SU-DHL-6 (cell line): ENCODE data around the gene RECQL5.

ENCODE experiments used
- H2AFZ ChIP-seq: fragments of 200-600 bp; sonication (generic); 2 replicates; pipeline ENCODE4 v1.6.1; 2014; ENCODE audit warnings: low read depth, mild to moderate bottlenecking, moderate library complexity, mixed read lengths, antibody characterized with exemption, low read length; ENCODE audit not compliant: severe bottlenecking
- H3F3A ChIP-seq: fragments of 200-600 bp; shearing (Covaris generic); 2 replicates; pipeline ENCODE4 v1.6.0; 2016; ENCODE audit warnings: antibody characterized with exemption, mild to moderate bottlenecking; ENCODE audit not compliant: insufficient read depth
- H3K27ac ChIP-seq: fragments of 200-600 bp; sonication (generic); 2 replicates; pipeline ENCODE4 v1.5.1; 2016; ENCODE audit warnings: low read depth, mild to moderate bottlenecking, low read length, moderate library complexity, mixed read lengths
- H3K27me3 ChIP-seq: fragments of 200-600 bp; sonication (generic), shearing (Covaris generic); 2 replicates; pipeline ENCODE4 v1.6.0; 2014; ENCODE audit warnings: mild to moderate bottlenecking, low read length
- H3K36me3 ChIP-seq: fragments of 200-600 bp; sonication (generic); 2 replicates; pipeline ENCODE4 v1.6.1; 2014; ENCODE audit warnings: mild to moderate bottlenecking, low read length, mixed read lengths
- H3K4me2 ChIP-seq: fragments of 300-600, 200-600 bp; shearing (Covaris generic), sonication (generic); 2 replicates; pipeline ENCODE4 v1.6.0; 2014; ENCODE audit warnings: low read length, low read depth, mild to moderate bottlenecking; ENCODE audit not compliant: poor library complexity, severe bottlenecking
- H3K4me3 ChIP-seq: fragments of 200-600 bp; sonication (generic); 2 replicates; pipeline ENCODE4 v1.5.1; 2014; ENCODE audit warnings: antibody characterized with exemption, low read length, mild to moderate bottlenecking, mixed read lengths; ENCODE audit not compliant: insufficient read depth, poor library complexity, severe bottlenecking
- H3K79me2 ChIP-seq: fragments of 200-600 bp; sonication (generic); 2 replicates; pipeline ENCODE4 v1.6.1; 2014; ENCODE audit warnings: mild to moderate bottlenecking, low read length, moderate library complexity; ENCODE audit not compliant: insufficient read depth
- H3K9ac ChIP-seq: fragments of 200-600 bp; sonication (generic); 2 replicates; pipeline ENCODE4 v1.7.0; 2014; ENCODE audit warnings: mild to moderate bottlenecking, low read length
- H3K9me2 ChIP-seq: fragments of 200-600 bp; sonication (generic); replicated peaks from 2 replicates; pipeline ENCODE4 v1.6.1; 2014; ENCODE audit warnings: low read length; ENCODE audit not compliant: insufficient read depth
- H3K9me3 ChIP-seq: fragments of 200-600 bp; sonication (generic); 2 replicates; pipeline ENCODE4 v1.6.1; 2014; ENCODE audit warnings: low read length, mixed read lengths; ENCODE audit not compliant: insufficient read depth
- H4K20me1 ChIP-seq: fragments of 200-600 bp; sonication (generic); 2 replicates; pipeline ENCODE4 v1.6.1; 2014; ENCODE audit warnings: low read depth, mild to moderate bottlenecking, antibody characterized with exemption, low read length, moderate library complexity, mixed read lengths
- EZH2phosphoT487 ChIP-seq: fragments of 200-600 bp; sonication (generic), shearing (Covaris generic); conservative IDR thresholded peaks from 2 replicates; pipeline ENCODE4 v1.6.1; 2018; ENCODE audit warnings: mild to moderate bottlenecking, antibody characterized with exemption, low read length, moderate library complexity, mixed read lengths
- TF ChIP-seq, protein P1 (sequence below): fragments of 200-600 bp; sonication (generic); IDR thresholded peaks from one replicate; pipeline ENCODE4 v1.5.1; 2017; ENCODE audit warnings: antibody characterized with exemption, mild to moderate bottlenecking, low read length, moderate library complexity; ENCODE audit not compliant: insufficient read depth, poor library complexity, severe bottlenecking

The RECQL5 gene

DNA sequence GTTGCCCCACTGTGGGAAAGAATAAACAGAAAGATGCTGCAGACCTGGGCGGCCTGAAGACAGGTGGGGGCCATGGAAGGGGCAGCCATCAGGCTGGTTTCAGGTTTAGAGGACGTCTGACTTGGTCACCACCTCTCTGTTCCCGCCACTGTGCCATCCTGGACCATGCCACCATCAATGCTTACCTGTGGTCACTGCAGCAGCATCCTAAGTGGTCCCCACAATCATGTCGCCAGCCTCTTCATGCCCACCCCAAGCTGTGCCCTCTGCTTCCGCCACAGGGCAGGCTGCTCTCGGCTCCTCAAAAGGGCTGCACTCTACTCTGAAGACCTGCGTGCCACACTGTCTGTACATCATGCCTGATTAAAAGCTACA lies 23.3 kb downstream of the RECQL5 start:
- H3K9me3 ChIP-seq = no peaks in the 10 kb centered on the region
- H3K4me3 ChIP-seq = no peak overlapping the region
- TF ChIP-seq, protein P1, sequence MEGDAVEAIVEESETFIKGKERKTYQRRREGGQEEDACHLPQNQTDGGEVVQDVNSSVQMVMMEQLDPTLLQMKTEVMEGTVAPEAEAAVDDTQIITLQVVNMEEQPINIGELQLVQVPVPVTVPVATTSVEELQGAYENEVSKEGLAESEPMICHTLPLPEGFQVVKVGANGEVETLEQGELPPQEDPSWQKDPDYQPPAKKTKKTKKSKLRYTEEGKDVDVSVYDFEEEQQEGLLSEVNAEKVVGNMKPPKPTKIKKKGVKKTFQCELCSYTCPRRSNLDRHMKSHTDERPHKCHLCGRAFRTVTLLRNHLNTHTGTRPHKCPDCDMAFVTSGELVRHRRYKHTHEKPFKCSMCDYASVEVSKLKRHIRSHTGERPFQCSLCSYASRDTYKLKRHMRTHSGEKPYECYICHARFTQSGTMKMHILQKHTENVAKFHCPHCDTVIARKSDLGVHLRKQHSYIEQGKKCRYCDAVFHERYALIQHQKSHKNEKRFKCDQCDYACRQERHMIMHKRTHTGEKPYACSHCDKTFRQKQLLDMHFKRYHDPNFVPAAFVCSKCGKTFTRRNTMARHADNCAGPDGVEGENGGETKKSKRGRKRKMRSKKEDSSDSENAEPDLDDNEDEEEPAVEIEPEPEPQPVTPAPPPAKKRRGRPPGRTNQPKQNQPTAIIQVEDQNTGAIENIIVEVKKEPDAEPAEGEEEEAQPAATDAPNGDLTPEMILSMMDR = no peak
- TF ChIP-seq EZH2phosphoT487 = no peak
- H3K4me2 ChIP-seq = no peak overlapping the region
- no peaks in the 10 kb centered on the region for H4K20me1 ChIP-seq
- H2AFZ ChIP-seq = no peak overlapping the region
- H3K27me3 ChIP-seq = no peaks in the 10 kb centered on the region
- no peaks in the 10 kb centered on the region for H3K79me2 ChIP-seq
- H3K36me3 ChIP-seq = no peaks in the 10 kb centered on the region
- H3K9ac ChIP-seq = no peak overlapping the region
- no peaks in the 10 kb centered on the region; the same call in 1 of the 2 replicates for H3F3A ChIP-seq
- H3K27ac ChIP-seq = no peak overlapping the region
- no peaks in the 10 kb centered on the region for H3K9me2 ChIP-seq

DNA sequence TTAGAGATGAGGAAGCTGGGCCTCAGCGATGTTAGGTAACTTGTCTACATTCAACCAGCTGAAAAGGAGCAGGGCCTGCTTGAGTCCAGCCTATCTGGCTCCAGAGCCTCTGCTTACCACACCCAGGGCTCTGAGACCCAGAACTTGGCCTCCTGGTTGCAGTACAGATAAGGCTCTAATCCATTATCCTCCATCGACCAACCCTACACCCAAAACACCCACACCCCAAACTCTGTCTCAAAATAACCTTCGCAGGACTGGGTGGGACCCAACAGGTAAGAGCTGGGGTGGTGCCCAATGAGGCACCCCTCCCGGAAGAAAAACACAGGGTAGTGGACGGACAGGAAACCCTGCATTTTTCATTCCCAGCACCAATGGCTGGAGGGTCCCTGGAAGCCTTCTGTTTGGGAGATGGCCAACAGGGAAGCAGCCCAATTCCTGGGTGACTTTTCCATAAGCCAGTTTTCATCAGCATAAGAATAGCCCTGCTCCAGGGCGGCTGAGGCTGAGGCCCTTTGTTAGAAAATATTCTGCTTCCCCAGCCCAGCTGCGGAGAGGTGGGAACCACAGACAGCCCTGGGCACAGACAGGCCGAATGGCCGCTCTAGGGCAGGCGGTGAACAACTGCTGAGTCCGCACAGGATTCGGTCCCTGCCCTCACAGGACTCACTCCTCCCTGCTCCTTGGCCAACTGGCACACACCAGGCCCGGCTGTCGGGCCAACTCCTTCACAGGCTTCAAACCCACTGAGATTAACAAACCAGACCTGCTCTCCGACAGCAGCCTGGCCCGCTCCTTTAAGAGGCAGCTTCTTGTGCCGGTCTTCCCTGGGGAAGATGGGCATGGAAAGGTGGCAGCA lies 23.9 kb downstream of the RECQL5 start:
- Histone ChIP-seq H3K4me2 (no peak overlapping the region), H3F3A (no peaks in the 10 kb centered on the region; the same call in 1 of the 2 replicates), H3K27ac (no peak overlapping the region), H4K20me1 (no peaks in the 10 kb centered on the region), H3K9ac (no peak overlapping the region), H3K9me3 (no peaks in the 10 kb centered on the region), H3K79me2 (no peaks in the 10 kb centered on the region), H2AFZ (no peak overlapping the region), H3K36me3 (no peaks in the 10 kb centered on the region), H3K27me3 (no peaks in the 10 kb centered on the region), H3K9me2 (no peaks in the 10 kb centered on the region), H3K4me3 (no peak overlapping the region)
- TF ChIP-seq, protein P1 = no peak
- no peak for TF ChIP-seq EZH2phosphoT487

- Histone ChIP-seq H3K9me3 (no peaks in the 10 kb centered on the region), H4K20me1 (no peaks in the 10 kb centered on the region), H3K9ac (no peak overlapping the region), H3K27ac (no peak overlapping the region), H3K36me3 (no peaks in the 10 kb centered on the region), H3K79me2 (no peaks in the 10 kb centered on the region), H3K4me2 (no peak overlapping the region), H3F3A (no peaks in the 10 kb centered on the region; the same call in 1 of the 2 replicates), H3K27me3 (no peaks in the 10 kb centered on the region), H3K9me2 (no peaks in the 10 kb centered on the region), H2AFZ (no peak overlapping the region), H3K4me3 (no peak overlapping the region)
- TF ChIP-seq, protein P1 = no peak
- TF ChIP-seq EZH2phosphoT487 = no peak
Observed at GRCh38 chr17:75642182-75642783, 24.7 kb downstream of the RECQL5 start.
